ENCODE measurements around the gene SLC35F3. TPM values are rescaled to one million over a fixed set of nuclear protein-coding genes. Genes with fewer than 3 reads are reported as not detected.

The SLC35F3 gene
- total and polyA plus RNA-seq, 9 of the 15 experiments (the other 6 are each of a cell fraction or from before 2014, with no cell fraction given), result 0.04 to 0.07 (median 0.04) TPM; not detected in 6

DNA sequence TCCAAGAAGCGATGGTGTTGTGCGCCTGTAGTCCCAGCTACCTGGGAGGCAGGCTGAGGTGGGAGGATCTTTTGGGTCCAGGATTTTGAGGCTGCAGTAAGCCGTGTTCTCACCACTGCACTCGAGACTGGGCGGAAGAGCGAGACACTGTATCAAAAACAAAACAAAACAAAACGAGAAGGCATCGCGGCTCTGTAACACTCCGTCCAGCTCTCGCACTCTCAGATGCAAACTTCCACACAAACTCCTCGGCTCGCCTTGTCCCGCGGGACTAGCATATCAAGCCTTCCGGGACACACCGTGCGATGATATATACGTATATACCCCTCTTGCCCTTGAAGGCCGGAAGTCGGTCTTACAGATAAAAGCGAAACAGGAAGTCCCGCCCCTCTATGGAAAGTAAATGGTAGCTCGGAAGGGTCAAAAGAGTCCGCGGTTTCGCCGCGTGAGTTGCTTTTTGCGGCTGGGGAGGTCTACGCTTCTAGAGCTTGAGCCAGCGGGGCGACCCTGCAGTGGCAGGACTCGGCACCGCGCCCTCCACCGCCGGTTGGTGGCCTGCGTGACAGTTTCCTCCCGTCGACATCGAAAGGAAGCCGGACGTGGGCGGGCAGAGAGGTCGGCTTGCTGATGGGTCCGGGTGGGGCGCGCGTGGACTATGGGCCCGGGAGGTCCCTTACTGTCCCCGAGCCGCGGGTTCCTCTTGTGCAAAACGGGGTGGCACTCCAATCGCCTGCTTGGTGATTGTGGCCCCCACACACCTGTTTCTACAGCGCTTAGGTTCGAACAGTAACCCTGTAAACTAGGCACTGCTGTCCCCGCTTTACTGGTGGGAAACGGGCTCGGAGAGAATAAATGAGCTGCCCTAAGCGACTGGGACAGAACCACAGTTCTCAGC is 468.8 kb downstream of the SLC35F3 start, which contains the start of gene COA6 (continued):
- TF ChIP-seq NFIC (IDR thresholded peaks at IDR 0.05) (peak; percentile 61), EZH2 (IDR thresholded peaks at IDR 0.05; ENCODE audit: borderline replicate concordance, low read depth, low read length) (no peak), YY1 (IDR thresholded peaks at IDR 0.05; ENCODE audit: borderline replicate concordance in 1 of 3, control insufficient read depth in 1 of 3, extremely low read depth in 1 of 3, insufficient read depth in 3 of 3, insufficient read length in 1 of 3, insufficient replicate concordance in 2 of 3, low read depth in 1 of 3, low read length in 2 of 3) (peak; percentile 12 to 79 (median 30)), JUNB (CRISPR knock-in tag; conservative IDR thresholded peaks at IDR 0.05) (no peak), ZFP1 (CRISPR knock-in tag; IDR thresholded peaks at IDR 0.05) (no peak), EWSR1 (IDR thresholded peaks at IDR 0.05; ENCODE audit: borderline replicate concordance, low read depth, partially characterized antibody) (no peak), FOS (IDR thresholded peaks at IDR 0.05; ENCODE audit: extremely low read depth, insufficient read length) (no peak), ZNF57 (CRISPR knock-in tag; IDR thresholded peaks at IDR 0.05) (no peak), ZNF436 (CRISPR knock-in tag; IDR thresholded peaks at IDR 0.05) (no peak), ZNF184 (CRISPR knock-in tag; IDR thresholded peaks at IDR 0.05) (no peak), SUPT5H (IDR thresholded peaks at IDR 0.05) (peak; percentile 99), HEY1 (CRISPR knock-in tag; IDR thresholded peaks at IDR 0.05; ENCODE audit: borderline replicate concordance) (peak; percentile 82; the same call in 1 of the 2 replicates), CBX5 (IDR thresholded peaks at IDR 0.05; ENCODE audit: borderline replicate concordance, low read depth) (no peak; the same call in 1 of the 2 replicates), ZNF12 (CRISPR knock-in tag; IDR thresholded peaks at IDR 0.05) (no peak), ZNF347 (CRISPR knock-in tag; IDR thresholded peaks at IDR 0.05; ENCODE audit: low read depth) (no peak), ZNF785 (CRISPR knock-in tag; IDR thresholded peaks at IDR 0.05) (no peak), CBFB (CRISPR knock-in tag; IDR thresholded peaks at IDR 0.05) (peak; percentile 99)
- TF ChIP-seq, protein P1, sequence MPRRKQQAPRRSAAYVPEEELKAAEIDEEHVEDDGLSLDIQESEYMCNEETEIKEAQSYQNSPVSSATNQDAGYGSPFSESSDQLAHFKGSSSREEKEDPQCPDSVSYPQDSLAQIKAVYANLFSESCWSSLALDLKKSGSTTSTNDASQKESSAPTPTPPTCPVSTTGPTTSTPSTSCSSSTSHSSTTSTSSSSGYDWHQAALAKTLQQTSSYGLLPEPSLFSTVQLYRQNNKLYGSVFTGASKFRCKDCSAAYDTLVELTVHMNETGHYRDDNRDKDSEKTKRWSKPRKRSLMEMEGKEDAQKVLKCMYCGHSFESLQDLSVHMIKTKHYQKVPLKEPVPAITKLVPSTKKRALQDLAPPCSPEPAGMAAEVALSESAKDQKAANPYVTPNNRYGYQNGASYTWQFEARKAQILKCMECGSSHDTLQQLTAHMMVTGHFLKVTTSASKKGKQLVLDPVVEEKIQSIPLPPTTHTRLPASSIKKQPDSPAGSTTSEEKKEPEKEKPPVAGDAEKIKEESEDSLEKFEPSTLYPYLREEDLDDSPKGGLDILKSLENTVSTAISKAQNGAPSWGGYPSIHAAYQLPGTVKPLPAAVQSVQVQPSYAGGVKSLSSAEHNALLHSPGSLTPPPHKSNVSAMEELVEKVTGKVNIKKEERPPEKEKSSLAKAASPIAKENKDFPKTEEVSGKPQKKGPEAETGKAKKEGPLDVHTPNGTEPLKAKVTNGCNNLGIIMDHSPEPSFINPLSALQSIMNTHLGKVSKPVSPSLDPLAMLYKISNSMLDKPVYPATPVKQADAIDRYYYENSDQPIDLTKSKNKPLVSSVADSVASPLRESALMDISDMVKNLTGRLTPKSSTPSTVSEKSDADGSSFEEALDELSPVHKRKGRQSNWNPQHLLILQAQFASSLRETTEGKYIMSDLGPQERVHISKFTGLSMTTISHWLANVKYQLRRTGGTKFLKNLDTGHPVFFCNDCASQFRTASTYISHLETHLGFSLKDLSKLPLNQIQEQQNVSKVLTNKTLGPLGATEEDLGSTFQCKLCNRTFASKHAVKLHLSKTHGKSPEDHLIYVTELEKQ (CRISPR knock-in tag; IDR thresholded peaks at IDR 0.05), result no peak
- TF ChIP-seq, protein P2, sequence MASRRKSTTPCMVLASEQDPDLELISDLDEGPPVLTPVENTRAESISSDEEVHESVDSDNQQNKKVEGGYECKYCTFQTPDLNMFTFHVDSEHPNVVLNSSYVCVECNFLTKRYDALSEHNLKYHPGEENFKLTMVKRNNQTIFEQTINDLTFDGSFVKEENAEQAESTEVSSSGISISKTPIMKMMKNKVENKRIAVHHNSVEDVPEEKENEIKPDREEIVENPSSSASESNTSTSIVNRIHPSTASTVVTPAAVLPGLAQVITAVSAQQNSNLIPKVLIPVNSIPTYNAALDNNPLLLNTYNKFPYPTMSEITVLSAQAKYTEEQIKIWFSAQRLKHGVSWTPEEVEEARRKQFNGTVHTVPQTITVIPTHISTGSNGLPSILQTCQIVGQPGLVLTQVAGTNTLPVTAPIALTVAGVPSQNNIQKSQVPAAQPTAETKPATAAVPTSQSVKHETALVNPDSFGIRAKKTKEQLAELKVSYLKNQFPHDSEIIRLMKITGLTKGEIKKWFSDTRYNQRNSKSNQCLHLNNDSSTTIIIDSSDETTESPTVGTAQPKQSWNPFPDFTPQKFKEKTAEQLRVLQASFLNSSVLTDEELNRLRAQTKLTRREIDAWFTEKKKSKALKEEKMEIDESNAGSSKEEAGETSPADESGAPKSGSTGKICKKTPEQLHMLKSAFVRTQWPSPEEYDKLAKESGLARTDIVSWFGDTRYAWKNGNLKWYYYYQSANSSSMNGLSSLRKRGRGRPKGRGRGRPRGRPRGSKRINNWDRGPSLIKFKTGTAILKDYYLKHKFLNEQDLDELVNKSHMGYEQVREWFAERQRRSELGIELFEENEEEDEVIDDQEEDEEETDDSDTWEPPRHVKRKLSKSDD (conservative IDR thresholded peaks at IDR 0.05; ENCODE audit: low read length), result 0 out of 2 replicates have a peak, but pooled peaks have one; percentile 29
- TF ChIP-seq, protein P3, sequence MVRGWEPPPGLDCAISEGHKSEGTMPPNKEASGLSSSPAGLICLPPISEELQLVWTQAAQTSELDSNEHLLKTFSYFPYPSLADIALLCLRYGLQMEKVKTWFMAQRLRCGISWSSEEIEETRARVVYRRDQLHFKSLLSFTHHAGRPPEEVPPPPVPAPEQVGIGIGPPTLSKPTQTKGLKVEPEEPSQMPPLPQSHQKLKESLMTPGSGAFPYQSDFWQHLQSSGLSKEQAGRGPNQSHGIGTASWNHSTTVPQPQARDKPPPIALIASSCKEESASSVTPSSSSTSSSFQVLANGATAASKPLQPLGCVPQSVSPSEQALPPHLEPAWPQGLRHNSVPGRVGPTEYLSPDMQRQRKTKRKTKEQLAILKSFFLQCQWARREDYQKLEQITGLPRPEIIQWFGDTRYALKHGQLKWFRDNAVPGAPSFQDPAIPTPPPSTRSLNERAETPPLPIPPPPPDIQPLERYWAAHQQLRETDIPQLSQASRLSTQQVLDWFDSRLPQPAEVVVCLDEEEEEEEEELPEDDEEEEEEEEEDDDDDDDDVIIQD (CRISPR knock-in tag; IDR thresholded peaks at IDR 0.05), result no peak

Data from K562 (cell line).